H1 (cell line): Measurements from ENCODE around the gene AHSG. TPM values are rescaled to one million over a fixed set of nuclear protein-coding genes. Genes with fewer than 3 reads are reported as not detected.

Source experiments
- EGR1 ChIP-seq: IDR thresholded peaks from 2 replicates; pipeline ENCODE4 v1.6.1; 2011; ENCODE audit warnings: low read depth, low read length, borderline replicate concordance
- EP300 ChIP-seq, 2 experiments: IDR thresholded peaks; 1 replicate in 1 of 2; 2 replicates in 1 of 2; pipeline ENCODE4 v1.6.1; 2011 to 2012; ENCODE audit warnings: low read depth in 2 of 2, low read length in 2 of 2, mild to moderate bottlenecking in 2 of 2, borderline replicate concordance in 1 of 2, inconsistent platforms in 1 of 2, moderate library complexity in 1 of 2
- MAX ChIP-seq: IDR thresholded peaks from 2 replicates; pipeline ENCODE4 v1.6.1; 2012; ENCODE audit warnings: inconsistent platforms
- RNF2 ChIP-seq: fragments of 200-900, 300-1000 bp; sonication (generic); IDR thresholded peaks from 2 replicates; pipeline ENCODE4 v1.7.1; 2016; ENCODE audit warnings: borderline replicate concordance, low read depth, mild to moderate bottlenecking, antibody characterized with exemption, low read length; ENCODE audit not compliant: poor library complexity, severe bottlenecking; ENCODE audit errors: missing control alignments
- SP2 ChIP-seq: IDR thresholded peaks from 2 replicates; pipeline ENCODE4 v1.6.1; 2012; ENCODE audit warnings: mild to moderate bottlenecking, low read length, inconsistent platforms
- SP4 ChIP-seq: IDR thresholded peaks from 2 replicates; pipeline ENCODE4 v1.6.1; 2012; ENCODE audit warnings: low read length, inconsistent platforms
- TEAD4 ChIP-seq: IDR thresholded peaks from 2 replicates; pipeline ENCODE4 v1.6.1; 2012; ENCODE audit warnings: low read depth, low read length, inconsistent platforms, mixed read lengths
- polyA plus RNA-seq, 7 experiments: library from polyadenylated mRNA; depleted of rRNA in 3 of 7; stranded (reverse) in 5 of 7; unstranded in 2 of 7; fragments of >200 nt in 5 of 7; fragments of 200-250 nt in 2 of 7; gene quantifications; 1 replicate in 5 of 7; 2 replicates in 1 of 7; 4 replicates in 1 of 7; pipeline versions ENCODE4 v1.2.1 to v1.2.3, GENCODE V29; 2011 to 2013; ENCODE audit warnings: missing spikeins in 2 of 7, mixed read lengths in 2 of 7
- total RNA-seq: library from RNA; stranded (reverse); fragmentation: NEBNext Ultra II Directional; extraction: Animal tissue kit (Norgen Biotek cat#: 25700); gene quantifications from 2 replicates; pipeline ENCODE4 v1.2.1, GENCODE V29; 2021

The AHSG gene
- total and polyA plus RNA-seq, 2 of the 8 experiments (the other 6 are each of a cell fraction or from before 2014, with no cell fraction given) = 0.68 to 0.78 TPM

DNA sequence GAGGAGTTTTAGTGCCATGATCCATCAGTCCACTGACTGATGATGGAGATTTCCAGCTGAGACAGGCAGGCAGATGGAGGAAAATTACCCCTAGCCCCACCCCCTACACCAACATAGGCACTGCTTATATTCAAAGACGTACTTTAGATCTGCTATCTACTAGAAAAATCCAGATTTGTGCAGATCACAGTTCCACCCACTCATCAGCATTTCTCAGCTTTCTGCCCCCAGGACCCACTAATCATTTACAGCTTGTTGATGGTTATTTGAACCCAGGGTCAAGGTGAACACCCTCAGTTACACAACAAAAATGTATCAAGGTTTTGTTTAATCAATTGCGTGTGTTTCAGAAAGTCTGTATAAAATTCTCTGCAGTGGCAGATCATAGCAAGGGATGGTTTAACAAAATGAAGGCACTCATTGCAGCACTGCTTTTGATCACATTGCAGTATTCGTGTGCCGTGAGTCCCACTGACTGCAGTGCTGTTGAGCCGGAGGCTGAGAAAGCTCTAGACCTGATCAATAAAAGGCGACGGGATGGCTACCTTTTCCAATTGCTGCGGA lies 52.8 kb downstream of the AHSG start, which contains the start of gene HRG (continued):
- TF ChIP-seq SP2 (no peak), RNF2 (no peak), EGR1 (no peak), TEAD4 (no peak), SP4 (no peak), MAX (no peak), EP300 (IDR thresholded peaks at IDR 0.05; ENCODE audit: borderline replicate concordance in 1 of 2, low read depth in 2 of 2, low read length in 2 of 2) (no peak)
